Activated CD4-positive, alpha-beta T cell treated with anti-CD3 and anti-CD28 coated beads, Interleukin-2, Interleukin-4, amounts not matched to agents 100 ng/mL and 50 ng/mL, durations not matched to agents 16 hours and 8 hours (primary cell): ENCODE results near the gene TRUB1.
A peak's percentile ranks its signal among the peaks of the same experiment; 100 is the strongest.
"Not testable (repeated sequence)": the region's sequence is repeated elsewhere in the genome, so short reads cannot be mapped to it uniquely, and the experiment has no call there.

ENCODE experiments used
- DNase-seq: peaks from one replicate; pipeline ENCODE4 v3.0.0-alpha.2; 2020; ENCODE audit warnings: low spot score

The TRUB1 gene

DNA sequence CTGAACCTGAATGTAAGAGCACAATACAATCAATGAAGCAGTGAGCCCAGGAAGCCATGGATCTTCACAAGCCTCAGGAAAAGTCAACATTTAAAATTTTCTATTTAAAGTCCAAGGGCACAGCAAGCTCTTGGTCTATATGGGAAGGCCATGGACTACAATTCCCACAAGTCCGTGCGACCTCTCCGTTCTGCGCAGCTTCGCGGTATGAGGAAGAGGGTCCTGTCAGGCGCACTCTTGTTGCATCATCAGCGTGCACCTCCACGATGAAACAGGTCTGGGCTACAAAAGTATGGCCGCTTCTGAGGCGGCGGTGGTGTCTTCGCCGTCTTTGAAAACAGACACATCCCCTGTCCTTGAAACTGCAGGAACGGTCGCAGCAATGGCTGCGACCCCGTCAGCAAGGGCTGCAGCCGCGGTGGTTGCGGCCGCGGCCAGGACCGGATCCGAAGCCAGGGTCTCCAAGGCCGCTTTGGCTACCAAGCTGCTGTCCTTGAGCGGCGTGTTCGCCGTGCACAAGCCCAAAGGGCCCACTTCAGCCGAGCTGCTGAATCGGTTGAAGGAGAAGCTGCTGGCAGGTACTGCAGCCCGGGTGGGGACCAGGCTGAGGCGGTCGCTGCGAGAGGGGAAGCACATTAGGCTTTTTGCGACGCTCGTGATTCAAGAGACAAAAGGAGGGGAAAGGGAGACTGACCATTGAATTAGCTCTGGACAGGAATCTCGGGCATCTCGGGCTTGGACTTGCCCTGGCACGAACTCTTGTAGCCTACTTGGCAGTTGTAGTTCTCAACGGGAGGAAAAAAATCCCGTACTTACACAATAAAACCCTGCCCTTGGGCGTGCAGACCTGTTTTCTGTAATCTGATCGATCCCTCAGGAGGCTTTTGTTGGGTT is at the start of gene TRUB1:
Gene TRUB1, plus strand, starts transcription at position 234 of the 894 bp plus-strand sequence. Its CDS starts 59 bp downstream, at position 293.
- DNase-seq: peak; percentile 94

- no peak for DNase-seq
These were observed 44.7 kb upstream of the TRUB1 start for GRCh38 chr10:114893251-114893650.

GRCh38 chr10:114894911-114895310 is 43.1 kb upstream of the TRUB1 start:
- no peak for DNase-seq

DNA sequence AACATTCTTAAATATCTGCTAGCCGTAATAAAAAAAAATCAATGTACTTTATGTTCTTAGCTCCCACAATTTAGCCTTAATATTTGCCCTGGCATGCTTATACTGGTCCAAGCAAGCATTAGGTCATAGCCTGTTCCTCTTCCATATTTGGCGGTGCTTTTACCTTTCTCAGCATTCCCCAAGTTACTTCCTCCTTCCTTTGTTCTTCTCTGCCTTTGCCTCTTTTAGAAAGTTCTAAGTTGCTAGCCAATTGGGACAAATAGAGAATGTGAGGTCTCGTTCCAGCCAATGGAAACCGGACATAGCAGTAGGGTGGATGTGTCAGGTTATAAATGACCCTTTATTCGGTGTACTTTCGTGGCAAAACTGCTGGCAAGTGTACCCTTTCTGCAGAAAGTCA is 41.0 kb upstream of the TRUB1 start:
- not testable (repeated sequence) for DNase-seq

GRCh38 chr10:114897593-114897992 is 40.4 kb upstream of the TRUB1 start:
- no peak for DNase-seq

DNA sequence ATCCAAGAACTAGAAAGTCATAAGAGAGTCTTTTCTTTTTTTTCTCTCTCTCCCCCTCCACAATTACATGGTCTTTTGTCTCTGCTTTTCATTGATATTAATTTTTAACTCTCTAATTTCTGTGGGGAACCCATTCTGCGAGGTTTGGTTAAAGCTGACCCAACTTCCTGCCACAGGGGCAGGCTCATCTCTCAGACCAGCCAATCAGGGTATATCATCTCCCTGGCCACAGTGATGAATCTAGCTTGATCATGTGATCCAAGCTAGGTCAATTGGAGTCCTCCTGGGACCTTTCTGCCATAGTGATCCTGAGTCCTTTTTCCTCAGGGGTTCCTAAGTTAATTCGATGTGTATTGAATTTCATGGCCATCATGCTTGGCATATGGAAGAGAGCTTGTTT is 38.0 kb upstream of the TRUB1 start:
- DNase-seq: no peak

DNA sequence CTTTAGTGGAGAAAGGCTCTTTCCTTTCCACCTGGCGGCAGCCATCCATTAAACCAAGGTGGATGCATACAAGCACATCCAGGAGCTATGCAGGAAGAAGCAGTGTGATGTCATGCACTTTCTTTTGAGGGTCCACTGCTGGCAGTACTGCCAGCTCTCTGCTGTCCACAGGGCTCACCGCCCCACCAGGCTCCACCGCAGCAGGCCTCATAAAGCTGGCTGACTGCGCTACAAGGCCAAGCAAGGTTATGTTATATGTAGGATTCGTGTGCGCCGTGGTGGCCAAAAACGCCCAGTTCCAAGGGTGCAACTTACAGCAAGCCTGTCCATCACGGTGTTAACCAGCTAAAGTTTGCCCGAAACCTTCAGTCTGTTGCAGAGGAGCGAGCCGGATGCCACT is 37.3 kb upstream of the TRUB1 start:
- no peak for DNase-seq

GRCh38 chr10:114902151-114902550 is 35.8 kb upstream of the TRUB1 start:
- DNase-seq: no peak

- DNase-seq: no peak
These were observed 32.5 kb upstream of the TRUB1 start for GRCh38 chr10:114905450-114905849.

- no peak for DNase-seq
These were observed 31.0 kb upstream of the TRUB1 start for GRCh38 chr10:114906981-114907380.

GRCh38 chr10:114908896-114909295 is 29.1 kb upstream of the TRUB1 start:
- no peak for DNase-seq

GRCh38 chr10:114911052-114911711 is 26.8 kb upstream of the TRUB1 start:
- DNase-seq: peak; percentile 73

DNA sequence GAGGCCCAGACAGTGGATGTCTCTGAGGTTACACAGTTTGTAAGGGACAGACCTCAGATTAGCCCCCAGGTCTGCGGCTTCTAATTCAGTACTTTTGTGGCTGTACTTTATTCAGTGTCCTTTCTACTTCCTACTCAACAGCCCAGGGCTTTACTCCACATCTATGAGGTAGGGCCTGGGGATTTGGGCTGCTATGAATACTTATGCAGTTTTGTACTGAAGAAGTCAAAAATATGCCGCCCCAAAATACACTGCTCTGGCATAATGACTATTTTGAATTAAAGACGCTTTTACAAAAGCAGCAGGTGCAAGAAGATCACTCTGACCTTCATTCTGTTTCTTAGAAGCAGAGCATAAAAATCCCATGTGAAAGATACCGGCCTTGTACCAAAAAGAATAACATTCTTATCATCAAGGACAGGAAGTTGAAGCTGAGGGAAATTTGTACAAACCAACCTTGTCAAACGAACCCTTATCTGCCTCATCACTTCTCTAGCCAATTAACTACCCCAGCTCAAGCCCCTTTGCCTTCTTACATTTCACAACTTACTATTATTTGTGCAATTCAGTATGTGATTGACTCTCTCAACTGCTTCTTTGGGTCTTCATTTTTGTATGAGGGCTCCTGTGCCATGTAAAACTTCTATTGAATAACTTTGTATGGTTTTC is 26.1 kb upstream of the TRUB1 start:
- peak; percentile 27 for DNase-seq

DNA sequence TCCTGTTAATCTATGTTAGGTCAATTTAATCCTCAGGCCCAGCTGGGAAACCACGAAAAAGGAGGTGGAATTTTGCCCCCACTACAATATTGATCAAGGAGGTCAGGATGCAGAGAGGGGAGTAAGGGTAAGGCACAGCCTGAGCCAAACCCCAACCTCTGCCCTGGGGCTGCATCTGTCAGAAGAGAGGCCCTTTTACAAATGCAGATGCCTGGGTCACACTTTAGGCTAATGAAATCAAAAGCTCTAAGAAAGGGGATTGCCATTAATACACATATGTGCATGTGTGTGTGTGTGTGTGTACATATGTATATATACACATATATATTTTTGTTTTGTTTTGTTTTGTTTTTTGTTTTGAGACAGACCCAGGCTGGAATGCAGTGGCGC is 25.5 kb upstream of the TRUB1 start:
- no peak for DNase-seq

GRCh38 chr10:114914560-114914959 is 23.4 kb upstream of the TRUB1 start:
- DNase-seq: peak; percentile 52

DNA sequence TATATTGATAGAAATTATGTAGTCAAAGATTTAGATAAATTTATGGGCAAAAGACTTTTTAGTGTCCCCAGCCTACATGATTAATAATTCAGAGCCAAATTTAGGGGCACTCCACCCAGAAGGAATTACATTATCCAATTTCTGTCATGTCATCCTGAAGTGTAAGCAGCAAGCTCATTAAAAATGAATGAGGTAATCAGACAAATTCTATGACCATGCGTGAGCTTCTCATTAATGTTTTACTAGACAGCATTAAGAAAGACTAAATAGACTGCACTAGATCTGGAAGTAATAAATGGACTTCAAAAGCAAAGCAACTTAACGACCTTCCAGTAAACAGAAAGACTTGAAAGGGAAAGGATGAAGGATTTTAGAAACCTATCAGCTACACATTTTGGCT is 22.7 kb upstream of the TRUB1 start:
- no peak for DNase-seq

DNA sequence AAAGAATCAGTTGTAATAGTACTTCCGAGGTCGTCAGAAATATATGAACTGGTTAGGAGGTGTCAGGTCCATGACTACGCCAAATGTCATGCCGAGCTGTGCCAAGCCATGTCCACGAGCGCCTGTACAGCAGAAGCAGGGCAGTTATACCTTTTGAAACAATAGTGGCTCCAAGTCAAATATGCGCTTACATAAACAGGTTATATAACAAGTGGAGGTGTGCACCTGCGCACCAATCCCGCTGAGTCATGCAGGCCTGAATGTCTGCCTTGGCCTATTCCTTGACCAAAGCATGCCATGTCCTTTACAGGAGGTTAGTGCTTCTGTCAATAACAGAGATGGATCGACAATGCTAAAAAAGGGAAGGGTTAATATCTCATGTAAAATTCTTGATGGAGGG is 21.3 kb upstream of the TRUB1 start:
- DNase-seq: no peak

GRCh38 chr10:114917459-114917858 is 20.5 kb upstream of the TRUB1 start:
- no peak for DNase-seq

GRCh38 chr10:114917927-114918672 is 19.9 kb upstream of the TRUB1 start:
- DNase-seq: no peak

GRCh38 chr10:114920459-114920858 is 17.5 kb upstream of the TRUB1 start:
- no peak for DNase-seq

DNA sequence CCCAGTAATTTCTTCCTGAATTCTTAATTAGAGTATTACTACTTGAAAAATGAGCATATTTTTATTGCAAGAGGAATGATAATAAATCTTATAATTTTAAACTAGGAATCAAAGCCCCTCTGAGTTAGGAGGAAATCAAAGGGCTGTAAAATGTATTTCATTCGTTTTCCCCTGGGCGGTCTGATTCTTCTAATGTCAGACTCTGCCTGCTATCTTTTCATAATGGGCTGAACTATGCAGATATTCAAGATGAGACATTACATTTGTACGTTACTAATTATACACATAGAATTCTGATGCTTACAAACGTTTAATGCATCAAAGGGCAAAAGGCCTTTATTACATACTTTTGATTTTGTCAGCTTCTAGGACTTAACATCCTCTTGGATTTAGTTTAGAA is 16.0 kb upstream of the TRUB1 start:
- no peak for DNase-seq

DNA sequence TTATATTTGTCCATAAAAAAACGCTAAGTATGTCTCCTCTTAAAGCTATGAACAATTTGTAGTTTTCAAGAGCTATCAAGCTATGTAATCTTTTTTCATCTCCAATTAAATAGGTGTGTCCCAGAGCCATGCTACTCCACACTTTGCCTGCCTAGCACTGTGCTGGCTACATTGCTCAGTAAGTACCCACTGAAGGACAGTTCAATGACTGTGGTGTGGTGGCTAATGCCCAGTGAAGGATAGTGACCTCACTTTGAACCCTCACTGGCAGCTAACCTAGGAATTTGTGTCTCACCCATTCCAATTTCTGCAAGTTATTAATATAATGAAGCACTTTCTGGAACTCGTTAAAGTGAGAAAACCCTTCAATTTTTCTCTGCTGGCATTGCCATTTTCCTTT is 14.4 kb upstream of the TRUB1 start:
- no peak for DNase-seq
